Skeletal muscle satellite cell (primary cell): ENCODE data around the gene ITGA11.

Experiments
- H3K27me3 ChIP-seq: 2 replicates; pipeline ENCODE4 v1.7.0; 2013; ENCODE audit warnings: low read length; ENCODE audit not compliant: control insufficient read depth, insufficient read depth
- H3K36me3 ChIP-seq: 2 replicates; pipeline ENCODE4 v1.7.0; 2013; ENCODE audit warnings: mild to moderate bottlenecking, control low read depth, low read length; ENCODE audit not compliant: insufficient read depth
- H3K4me1 ChIP-seq: 2 replicates; pipeline ENCODE4 v1.7.0; 2013; ENCODE audit warnings: low read length; ENCODE audit not compliant: control insufficient read depth, insufficient read depth
- H3K4me2 ChIP-seq: 2 replicates; pipeline ENCODE4 v1.7.0; 2013; ENCODE audit warnings: mild to moderate bottlenecking, low read length
- H3K4me3 ChIP-seq: 2 replicates; pipeline ENCODE4 v1.7.0; 2013; ENCODE audit warnings: low read length
- H3K9ac ChIP-seq: 2 replicates; pipeline ENCODE4 v1.7.0; 2013; ENCODE audit warnings: mild to moderate bottlenecking, low read depth, low read length, moderate library complexity
- H3K9me3 ChIP-seq: replicated peaks from 2 replicates; pipeline ENCODE4 v1.7.0; 2013; ENCODE audit warnings: mild to moderate bottlenecking, control low read depth, low read length

ITGA11 gene

DNA sequence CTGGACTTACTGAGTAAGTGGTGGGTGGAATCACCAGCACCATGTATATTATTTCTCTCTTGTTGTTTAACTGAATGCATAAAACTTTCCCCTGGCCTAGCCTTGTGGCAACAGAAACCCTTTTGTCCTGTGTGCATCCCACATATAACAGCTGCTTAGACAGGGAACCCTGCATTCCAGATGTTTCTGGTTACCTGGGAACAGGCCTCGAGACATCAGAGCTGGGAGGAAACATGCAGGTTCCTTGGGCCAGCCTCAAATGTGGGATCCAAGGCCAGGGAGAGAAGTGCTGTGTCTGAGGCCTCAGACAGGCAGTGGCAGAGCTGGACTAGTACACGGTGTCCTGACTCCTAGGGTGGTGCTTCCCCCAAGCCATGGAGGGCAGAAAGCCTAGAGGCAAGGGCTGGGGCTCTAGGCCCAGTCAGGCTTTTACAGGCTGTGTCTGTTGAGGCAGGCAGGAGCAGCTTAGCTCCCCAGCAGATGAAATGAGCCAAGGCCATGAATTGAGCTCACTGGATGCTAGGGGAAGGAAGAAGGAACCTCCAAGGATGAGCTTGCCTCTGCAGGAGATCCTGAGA is 57.7 kb downstream of the ITGA11 start:
- Histone ChIP-seq H3K36me3 (no peaks in the 10 kb centered on the region), H3K4me1 (no peaks in the 10 kb centered on the region), H3K27me3 (no peaks in the 10 kb centered on the region), H3K4me2 (no peak overlapping the region), H3K9ac (no peak overlapping the region), H3K4me3 (no peak overlapping the region), H3K9me3 (no peaks in the 10 kb centered on the region)

DNA sequence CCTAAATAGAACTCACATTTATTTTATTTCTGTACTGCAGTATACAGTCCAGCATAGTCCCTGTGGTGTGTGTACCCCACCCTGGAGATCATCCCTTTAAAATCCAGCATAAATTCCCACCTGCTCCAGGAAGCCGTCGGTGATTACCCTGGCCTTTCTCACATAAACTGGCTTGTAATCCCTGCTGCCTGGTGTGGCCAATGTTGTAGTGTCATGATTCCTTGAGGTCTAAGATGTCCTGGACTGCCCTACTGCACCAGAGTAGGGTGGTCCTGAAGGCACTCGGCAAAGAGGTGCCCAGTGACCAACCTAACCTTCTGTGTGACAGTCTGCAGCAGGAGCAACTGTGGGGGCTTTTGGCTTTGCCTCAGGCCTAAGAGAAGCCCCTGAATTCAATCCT is 58.9 kb downstream of the ITGA11 start:
- no peaks in the 10 kb centered on the region for H3K27me3 ChIP-seq
- H3K9ac ChIP-seq: no peak overlapping the region
- no peak overlapping the region for H3K4me3 ChIP-seq
- peaks cover 8% of the 10 kb centered on the region for H3K4me1 ChIP-seq
- no peak overlapping the region for H3K4me2 ChIP-seq
- no peaks in the 10 kb centered on the region for H3K36me3 ChIP-seq
- no peaks in the 10 kb centered on the region for H3K9me3 ChIP-seq

DNA sequence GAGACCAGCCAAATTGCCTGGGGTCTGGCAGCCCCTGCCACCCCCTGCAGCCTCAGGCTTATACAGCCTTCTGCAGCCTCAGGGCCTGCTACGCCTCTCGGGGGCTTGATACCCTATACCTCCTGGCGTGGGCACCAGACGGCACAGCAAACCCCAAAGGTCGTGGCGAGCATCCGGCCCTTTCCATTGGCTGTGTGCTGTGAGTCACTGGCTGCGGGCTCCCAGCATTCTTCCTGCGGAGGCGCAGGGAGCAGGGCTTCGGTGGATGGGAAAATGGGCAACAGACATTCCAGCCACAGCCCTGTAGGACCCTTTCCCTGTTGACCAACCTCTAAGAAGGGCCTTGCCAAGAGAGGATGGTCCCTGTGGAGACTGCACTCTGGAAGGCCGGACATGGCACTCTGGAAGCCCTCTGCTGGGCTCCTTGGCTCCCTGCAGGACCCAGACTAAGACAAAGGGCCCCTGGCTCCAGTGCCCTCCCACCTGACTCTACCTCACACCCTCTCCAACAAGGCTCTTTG is 59.6 kb downstream of the ITGA11 start:
- Histone ChIP-seq H3K4me3 (no peak overlapping the region), H3K36me3 (no peaks in the 10 kb centered on the region), H3K4me2 (no peak overlapping the region), H3K4me1 (peaks cover 8% of the 10 kb centered on the region), H3K9ac (no peak overlapping the region), H3K9me3 (no peaks in the 10 kb centered on the region), H3K27me3 (no peaks in the 10 kb centered on the region)

DNA sequence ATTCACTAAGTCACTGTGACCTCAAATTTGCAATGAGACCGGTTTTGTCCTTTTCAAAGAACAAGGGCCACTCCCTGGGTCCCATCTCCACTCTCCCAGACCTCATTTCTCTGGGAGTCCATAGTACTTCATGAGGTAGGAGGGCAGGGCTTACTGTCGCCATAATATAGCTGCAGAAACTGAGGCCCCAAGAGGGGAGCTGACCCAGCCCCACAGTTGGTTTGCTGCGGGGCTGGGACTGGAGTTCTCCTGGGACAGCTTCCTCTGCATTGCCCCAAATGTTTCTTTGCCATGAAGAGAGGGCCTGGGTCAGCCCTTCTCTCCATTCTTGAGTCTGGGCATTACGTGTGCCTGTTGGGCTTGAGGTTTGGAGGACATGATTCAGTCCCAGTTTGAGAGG is 60.1 kb downstream of the ITGA11 start:
- H3K27me3 ChIP-seq: no peaks in the 10 kb centered on the region
- no peaks in the 10 kb centered on the region for H3K9me3 ChIP-seq
- no peak overlapping the region for H3K4me2 ChIP-seq
- no peak overlapping the region for H3K9ac ChIP-seq
- H3K4me1 ChIP-seq: peaks cover 8% of the 10 kb centered on the region
- no peak overlapping the region for H3K4me3 ChIP-seq
- H3K36me3 ChIP-seq: no peaks in the 10 kb centered on the region

DNA sequence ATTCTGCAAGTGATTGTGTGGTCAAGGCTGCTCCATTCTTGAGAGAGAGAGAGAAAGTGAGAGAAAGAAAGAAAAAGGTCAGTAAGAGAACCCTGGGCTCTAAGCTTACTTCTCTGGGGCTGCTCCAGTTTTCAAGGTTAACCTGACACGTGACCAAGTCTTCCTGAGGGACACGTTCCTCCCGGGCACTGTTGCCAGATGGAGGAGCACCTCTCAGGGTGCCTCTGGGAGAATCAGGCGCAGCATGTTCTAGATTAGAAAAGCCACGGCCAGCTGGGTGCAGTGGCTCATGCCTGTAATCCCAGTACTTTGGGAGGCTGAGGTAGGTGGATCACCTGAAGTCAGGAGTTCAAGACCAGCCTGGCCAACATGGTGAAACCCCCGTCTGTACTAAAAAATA is 60.8 kb downstream of the ITGA11 start:
- Histone ChIP-seq H3K9ac (no peak overlapping the region), H3K36me3 (no peaks in the 10 kb centered on the region), H3K27me3 (no peaks in the 10 kb centered on the region), H3K4me2 (no peak overlapping the region), H3K9me3 (no peaks in the 10 kb centered on the region), H3K4me1 (peaks cover 9% of the 10 kb centered on the region), H3K4me3 (no peak overlapping the region)

DNA sequence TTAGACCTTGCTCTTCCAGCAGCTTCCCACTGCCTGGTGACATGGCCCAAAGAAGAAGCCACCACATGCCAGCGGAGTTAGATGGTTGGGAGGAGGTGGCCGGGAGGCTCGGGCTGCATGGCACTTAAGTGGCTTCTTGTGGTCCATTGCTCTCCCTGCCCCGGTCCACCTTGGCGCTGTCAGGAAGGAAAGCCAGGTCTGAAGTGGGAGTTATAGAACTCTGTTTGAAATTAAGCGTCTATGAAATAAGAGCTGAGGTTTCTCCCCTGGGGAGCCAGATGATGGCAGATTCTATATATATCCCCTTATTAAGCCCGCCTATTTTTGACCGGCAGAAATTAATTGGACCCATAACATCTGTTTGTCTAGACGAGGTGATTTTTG is 61.2 kb downstream of the ITGA11 start:
- Histone ChIP-seq H3K4me1 (peaks cover 13% of the 10 kb centered on the region), H3K36me3 (no peaks in the 10 kb centered on the region), H3K27me3 (no peaks in the 10 kb centered on the region), H3K4me3 (no peak overlapping the region), H3K4me2 (no peak overlapping the region), H3K9ac (no peak overlapping the region), H3K9me3 (no peaks in the 10 kb centered on the region)

DNA sequence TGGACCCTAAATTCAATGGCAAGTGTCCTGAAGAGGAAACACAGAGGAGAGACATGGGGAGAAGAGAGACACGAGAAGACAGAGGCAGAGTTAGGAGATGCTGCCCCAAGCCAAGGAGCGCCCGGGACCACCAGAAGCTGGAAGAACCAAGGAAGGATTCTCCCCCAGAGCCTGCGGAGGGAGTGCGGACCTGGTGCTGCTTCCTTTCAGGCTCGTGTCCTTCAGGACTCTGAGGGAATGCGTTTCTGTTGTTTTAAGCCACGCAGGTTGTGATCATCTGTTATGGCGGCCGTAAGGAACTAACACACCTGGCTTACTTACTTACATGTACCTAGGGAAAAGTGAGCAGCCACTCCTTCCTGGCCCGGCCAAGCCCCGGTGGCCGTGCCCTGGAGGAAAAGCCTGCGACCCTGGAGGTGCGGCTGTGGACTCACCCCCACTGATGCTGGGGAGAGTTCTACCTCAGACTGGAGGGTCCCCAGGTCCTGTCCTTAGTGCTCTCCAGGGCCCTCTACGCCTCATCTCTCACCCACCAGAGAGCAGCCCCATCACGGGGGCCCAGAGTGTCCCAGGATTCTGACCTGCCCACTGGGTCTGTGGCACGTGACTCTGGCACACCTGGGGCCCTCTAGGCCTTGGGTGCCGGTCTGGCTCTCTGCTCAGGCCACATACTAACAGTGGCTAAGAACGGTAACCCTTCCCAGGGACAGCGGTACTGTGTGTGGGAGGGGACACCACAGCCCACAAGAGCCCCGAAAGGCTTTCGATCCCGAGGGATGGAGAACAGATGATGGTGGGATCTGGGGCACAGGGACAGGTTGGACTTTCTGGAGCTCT is 61.8 kb downstream of the ITGA11 start:
- H3K9me3 ChIP-seq: no peaks in the 10 kb centered on the region
- H3K4me2 ChIP-seq: no peak overlapping the region
- no peaks in the 10 kb centered on the region for H3K36me3 ChIP-seq
- H3K27me3 ChIP-seq: no peaks in the 10 kb centered on the region
- H3K4me1 ChIP-seq: peaks cover 19% of the 10 kb centered on the region
- H3K4me3 ChIP-seq: no peak overlapping the region
- H3K9ac ChIP-seq: no peak overlapping the region

DNA sequence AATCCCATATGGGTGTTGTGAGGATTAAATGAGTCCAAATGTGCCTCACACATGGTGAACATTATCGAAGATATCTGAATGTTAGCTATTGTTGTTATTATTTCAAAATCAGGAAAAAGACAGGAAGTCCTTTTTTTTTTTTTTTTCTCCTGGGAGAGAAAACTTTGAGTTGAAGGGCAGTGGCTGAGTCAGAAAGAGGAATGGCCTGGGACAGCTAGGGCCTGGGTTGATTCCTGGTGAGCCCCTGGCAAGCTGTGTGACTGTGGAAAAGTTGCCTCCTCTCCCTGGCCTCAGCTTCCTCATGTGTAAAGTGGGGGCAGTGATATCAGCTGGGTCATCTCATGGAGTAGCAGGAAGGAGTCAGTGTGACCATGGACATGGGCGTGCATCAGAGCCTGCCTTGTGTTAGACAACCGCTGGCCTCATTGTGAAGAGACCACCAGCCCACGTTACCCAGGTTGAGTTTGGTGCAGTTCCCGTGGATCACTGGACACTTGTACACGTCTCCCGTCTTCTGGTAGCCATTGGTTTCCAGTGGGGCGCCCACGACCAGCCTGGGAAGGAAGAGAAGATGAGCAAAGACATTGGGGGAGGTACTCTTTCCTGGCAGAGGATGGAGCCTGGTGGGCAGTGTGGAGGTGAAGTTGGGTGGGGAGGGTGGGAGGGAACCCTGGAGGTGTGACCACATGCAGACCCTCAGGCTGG is 63.1 kb downstream of the ITGA11 start:
- H3K27me3 ChIP-seq: no peaks in the 10 kb centered on the region
- no peak overlapping the region for H3K9ac ChIP-seq
- H3K36me3 ChIP-seq: no peaks in the 10 kb centered on the region
- no peaks in the 10 kb centered on the region for H3K9me3 ChIP-seq
- peaks cover 31% of the 10 kb centered on the region for H3K4me1 ChIP-seq
- H3K4me3 ChIP-seq: no peak overlapping the region
- H3K4me2 ChIP-seq: no peak overlapping the region

DNA sequence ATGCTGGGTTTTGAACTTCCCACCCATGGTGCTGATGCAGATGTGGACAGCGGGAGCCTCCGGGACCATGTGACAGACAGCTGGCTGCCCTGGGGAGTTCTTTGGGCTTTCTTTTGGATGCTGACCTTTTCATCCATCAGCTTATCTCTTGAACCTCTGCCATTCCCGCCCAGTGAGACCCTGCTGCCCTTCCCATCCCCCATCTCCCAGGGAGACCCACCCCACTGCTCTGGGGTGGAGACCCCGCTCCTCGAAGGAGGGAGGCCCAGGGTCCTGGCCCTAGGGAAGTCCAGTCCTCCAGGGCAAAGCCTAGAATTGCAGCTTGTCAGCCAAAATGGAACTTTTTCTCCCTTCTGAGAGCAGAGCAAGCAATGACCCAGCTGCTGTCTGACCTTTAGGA is 64.0 kb downstream of the ITGA11 start:
- H3K4me3 ChIP-seq: no peak overlapping the region
- H3K9ac ChIP-seq: no peak overlapping the region
- peaks cover 36% of the 10 kb centered on the region for H3K4me1 ChIP-seq
- no peaks in the 10 kb centered on the region for H3K27me3 ChIP-seq
- H3K4me2 ChIP-seq: no peak overlapping the region
- no peaks in the 10 kb centered on the region for H3K36me3 ChIP-seq
- no peaks in the 10 kb centered on the region for H3K9me3 ChIP-seq

DNA sequence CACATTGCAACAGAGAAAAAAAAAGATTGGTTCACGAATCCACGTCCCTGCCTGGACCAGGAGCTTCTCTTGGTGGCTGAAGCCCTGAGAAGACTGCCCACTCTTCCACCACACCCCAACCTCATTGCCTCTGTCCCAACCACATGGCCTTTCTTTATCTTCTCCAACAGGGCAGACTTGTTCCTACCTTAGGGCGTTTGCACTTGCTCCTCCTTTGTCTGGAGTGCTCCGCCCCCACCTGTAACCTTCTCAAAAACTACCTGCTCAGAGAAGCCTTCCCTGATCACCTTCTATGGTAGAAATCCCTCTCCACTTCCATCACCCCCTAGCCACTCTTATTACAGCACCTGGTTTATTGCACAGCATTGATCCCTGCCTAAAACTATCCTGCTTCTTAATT is 64.7 kb downstream of the ITGA11 start:
- H3K9ac ChIP-seq: no peak overlapping the region
- H3K27me3 ChIP-seq: no peaks in the 10 kb centered on the region
- peaks cover 36% of the 10 kb centered on the region for H3K4me1 ChIP-seq
- no peaks in the 10 kb centered on the region for H3K9me3 ChIP-seq
- no peak overlapping the region for H3K4me3 ChIP-seq
- H3K36me3 ChIP-seq: no peaks in the 10 kb centered on the region
- no peak overlapping the region for H3K4me2 ChIP-seq

DNA sequence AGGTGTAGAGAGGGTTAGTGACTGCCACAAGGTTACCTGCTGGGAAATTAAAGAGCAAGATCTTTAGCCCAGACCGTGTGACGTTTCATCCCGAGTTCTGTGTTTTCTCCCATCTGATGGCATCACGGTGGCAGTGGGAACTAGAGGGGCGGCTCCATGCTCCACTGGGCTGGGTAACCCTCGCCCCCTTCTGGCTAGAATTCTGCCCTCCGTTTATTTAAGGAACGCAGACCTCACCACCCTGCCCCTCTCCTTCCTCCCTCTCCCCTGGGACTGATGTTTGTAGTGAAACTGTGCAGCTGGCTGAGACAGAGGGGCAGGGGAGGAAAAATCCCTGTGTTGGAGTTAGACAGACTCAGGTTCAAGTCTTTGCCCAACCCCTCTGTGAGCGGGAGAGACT is 65.6 kb downstream of the ITGA11 start:
- no peaks in the 10 kb centered on the region for H3K36me3 ChIP-seq
- H3K4me3 ChIP-seq: no peak overlapping the region
- H3K27me3 ChIP-seq: no peaks in the 10 kb centered on the region
- H3K9me3 ChIP-seq: no peaks in the 10 kb centered on the region
- H3K4me1 ChIP-seq: peaks cover 39% of the 10 kb centered on the region
- peak overlapping the region; percentile 3 for H3K9ac ChIP-seq
- H3K4me2 ChIP-seq: no peak overlapping the region
